22Rv1 (cell line): Measurements from ENCODE around the gene CAPZB.

ENCODE experiments used
- H3K27ac ChIP-seq: fragments of 450-650 bp; 2 replicates; pipeline ENCODE4 v1.5.1; 2017
- ZFX ChIP-seq: fragments of 450-650 bp; IDR thresholded peaks from 2 replicates; pipeline ENCODE4 v1.6.1; 2017; ENCODE audit warnings: antibody characterized with exemption, borderline replicate concordance
- TF ChIP-seq, protein P1 (sequence below): fragments of 450-650 bp; IDR thresholded peaks from 2 replicates; pipeline ENCODE4 v1.5.1; 2017; ENCODE audit warnings: mild to moderate bottlenecking

CAPZB gene

DNA sequence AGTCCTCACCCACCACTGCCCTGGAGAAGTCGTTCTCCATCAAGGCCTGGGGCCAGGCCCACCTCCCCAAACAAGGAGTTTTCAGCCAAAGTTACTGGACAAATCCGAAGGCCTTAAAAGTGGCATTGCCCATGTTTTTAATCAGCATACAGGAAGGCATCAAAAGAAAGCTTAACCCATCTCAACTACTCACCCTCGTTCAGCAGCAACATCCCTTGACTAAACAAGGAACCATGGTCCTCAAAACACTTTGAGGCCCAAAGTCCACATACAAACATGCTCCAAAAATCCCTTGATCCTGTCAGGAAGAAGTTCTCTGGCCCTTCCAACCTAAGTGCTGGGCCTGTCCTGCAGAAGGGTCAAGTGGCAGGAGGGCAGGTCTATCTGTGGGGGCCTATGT, 1.6 kb downstream of the CAPZB start:
- no peak overlapping the region for H3K27ac ChIP-seq
- no peak for TF ChIP-seq ZFX
- TF ChIP-seq, protein P1, sequence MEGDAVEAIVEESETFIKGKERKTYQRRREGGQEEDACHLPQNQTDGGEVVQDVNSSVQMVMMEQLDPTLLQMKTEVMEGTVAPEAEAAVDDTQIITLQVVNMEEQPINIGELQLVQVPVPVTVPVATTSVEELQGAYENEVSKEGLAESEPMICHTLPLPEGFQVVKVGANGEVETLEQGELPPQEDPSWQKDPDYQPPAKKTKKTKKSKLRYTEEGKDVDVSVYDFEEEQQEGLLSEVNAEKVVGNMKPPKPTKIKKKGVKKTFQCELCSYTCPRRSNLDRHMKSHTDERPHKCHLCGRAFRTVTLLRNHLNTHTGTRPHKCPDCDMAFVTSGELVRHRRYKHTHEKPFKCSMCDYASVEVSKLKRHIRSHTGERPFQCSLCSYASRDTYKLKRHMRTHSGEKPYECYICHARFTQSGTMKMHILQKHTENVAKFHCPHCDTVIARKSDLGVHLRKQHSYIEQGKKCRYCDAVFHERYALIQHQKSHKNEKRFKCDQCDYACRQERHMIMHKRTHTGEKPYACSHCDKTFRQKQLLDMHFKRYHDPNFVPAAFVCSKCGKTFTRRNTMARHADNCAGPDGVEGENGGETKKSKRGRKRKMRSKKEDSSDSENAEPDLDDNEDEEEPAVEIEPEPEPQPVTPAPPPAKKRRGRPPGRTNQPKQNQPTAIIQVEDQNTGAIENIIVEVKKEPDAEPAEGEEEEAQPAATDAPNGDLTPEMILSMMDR: no peak

DNA sequence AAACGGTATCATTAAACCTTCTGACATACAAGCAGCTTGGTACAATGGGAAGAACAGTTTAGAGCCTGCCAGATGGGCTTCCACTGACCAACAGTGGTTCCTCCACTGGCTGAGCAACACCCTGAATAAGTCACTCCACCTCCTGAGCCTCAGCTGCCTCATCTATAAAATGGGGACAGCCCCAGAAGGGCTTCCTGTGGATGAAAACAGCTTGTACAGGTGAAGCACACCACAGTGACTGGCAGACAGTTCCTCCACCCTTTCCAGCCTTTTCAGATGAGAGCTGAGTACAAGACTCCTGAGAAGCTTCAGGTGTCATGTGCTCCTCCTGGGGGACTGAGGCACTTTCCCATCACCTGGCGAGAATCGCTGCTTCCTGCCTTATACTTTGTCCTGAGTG, 2.1 kb downstream of the CAPZB start:
- no peak overlapping the region for H3K27ac ChIP-seq

DNA sequence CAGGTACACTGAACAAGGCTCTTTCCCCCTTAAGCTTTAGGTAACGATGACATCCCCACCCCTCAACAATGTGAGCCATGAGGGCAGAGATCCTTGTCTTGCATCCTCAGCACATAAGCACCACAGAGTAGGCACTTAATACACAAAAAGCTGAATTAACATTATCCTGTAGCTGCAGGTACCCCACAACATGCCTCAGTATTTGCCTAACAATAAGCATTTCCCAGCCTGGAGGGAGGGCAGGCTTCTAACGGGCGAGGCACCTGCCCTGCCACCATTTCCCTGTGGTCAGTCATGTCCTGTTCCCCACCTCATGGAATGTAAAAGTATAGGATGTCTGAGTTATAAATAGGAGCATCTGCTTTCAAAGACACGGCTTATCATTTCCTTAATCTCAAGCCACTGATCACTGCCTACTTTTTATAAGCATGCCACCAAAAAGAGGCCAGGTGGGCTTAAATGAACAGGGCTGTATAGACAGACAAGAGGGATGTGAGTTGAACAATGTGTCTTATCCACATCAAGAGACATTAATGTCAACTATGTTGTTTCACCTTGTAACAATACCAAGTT, 3.4 kb downstream of the CAPZB start:
- no peak overlapping the region for H3K27ac ChIP-seq
- TF ChIP-seq, protein P1: no peak
- TF ChIP-seq ZFX: no peak

More for the DNA sequence above, 2.1 kb downstream of the CAPZB start:
- TF ChIP-seq ZFX: no peak
- TF ChIP-seq, protein P1: no peak

DNA sequence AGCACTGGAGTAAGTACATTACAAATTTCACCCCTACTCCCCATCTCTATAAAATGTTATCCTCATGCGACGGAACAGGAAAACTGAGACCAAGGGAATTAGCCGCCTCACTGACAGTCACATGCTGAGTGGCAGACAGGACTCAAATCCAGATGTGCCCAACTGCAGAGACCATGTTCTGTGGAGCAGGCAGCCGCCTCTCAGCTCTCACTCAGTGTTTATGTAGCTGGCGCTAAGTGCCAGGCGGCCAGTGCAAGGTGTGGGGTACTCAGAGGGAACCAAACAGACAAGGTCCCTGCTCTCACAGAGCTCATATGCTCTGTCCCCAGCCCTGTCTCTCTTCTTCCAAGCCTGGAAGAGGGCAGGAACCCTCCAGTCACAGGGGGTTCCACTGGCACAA, 5.1 kb downstream of the CAPZB start:
- H3K27ac ChIP-seq: no peak overlapping the region
- TF ChIP-seq, protein P1: no peak
- no peak for TF ChIP-seq ZFX

DNA sequence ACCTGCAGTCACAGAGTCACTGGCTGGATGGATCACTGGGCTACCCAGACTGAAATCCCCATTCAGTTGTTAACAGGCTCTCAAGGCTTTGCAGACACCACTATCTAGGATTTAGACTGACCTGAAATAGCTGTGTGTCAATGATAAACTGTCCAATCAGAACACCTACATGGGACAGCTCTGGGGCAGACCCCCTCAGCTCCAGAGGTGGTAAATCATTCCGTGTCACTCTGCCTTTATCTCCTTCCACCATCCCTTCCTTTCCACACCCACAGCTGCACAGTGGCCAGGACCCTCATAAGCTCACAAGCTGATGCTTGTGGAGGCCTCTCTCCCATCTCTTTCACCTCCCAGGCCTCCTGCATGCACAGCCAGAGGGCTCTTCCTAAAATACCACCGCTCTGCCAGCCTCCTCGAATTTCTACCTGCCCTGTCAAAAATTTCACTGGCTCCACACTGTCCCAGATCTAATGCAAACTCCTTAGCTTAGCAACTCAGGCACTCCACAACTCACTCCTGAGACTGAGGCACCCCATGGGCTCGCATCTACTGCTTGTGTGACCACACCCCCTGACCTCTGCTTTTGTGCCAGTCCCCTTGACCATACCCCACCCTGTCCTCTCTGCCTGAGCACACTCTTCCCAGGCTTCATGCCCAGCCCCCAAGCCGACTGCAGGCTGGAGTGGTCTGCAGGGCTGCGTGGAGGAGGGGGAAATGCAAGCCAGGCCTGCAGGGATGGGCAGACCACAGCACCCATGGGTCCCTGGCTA, 5.8 kb downstream of the CAPZB start:
- TF ChIP-seq ZFX: no peak
- TF ChIP-seq, protein P1: no peak
- H3K27ac ChIP-seq: no peak overlapping the region

DNA sequence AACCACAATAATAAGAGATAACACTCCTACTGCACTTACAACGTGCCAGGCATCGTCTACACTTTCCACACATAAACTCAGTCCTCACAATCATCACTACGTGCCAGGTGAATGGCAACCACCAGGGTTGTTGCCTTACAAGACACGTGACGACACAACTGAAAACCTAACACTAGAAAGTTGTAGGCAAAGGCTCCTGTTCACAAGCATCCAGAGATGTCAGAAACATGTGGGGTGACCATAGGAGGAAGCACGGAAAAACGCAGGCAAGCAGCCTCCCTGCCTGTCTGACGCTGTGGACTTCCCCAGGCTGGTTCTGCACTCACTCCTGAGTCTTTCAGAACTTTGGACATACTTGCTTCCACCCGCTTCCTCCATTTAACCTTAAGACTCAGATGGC, 7.0 kb downstream of the CAPZB start:
- no peak overlapping the region for H3K27ac ChIP-seq
- TF ChIP-seq ZFX: no peak
- TF ChIP-seq, protein P1: no peak
